ENCODE data around the gene SNAPC1. TPM values are rescaled to one million over a fixed set of nuclear protein-coding genes. Genes with fewer than 3 reads are reported as not detected.
A peak's percentile ranks its signal among the peaks of the same experiment; 100 is the strongest.
"Not testable (repeated sequence)": the region's sequence is repeated elsewhere in the genome, so short reads cannot be mapped to it uniquely, and the experiment has no call there.

The SNAPC1 gene
- total RNA-seq (2014; rRNA removed; shearing (Covaris generic)) = 34.7 and 37.7 TPM in 2 replicates

DNA sequence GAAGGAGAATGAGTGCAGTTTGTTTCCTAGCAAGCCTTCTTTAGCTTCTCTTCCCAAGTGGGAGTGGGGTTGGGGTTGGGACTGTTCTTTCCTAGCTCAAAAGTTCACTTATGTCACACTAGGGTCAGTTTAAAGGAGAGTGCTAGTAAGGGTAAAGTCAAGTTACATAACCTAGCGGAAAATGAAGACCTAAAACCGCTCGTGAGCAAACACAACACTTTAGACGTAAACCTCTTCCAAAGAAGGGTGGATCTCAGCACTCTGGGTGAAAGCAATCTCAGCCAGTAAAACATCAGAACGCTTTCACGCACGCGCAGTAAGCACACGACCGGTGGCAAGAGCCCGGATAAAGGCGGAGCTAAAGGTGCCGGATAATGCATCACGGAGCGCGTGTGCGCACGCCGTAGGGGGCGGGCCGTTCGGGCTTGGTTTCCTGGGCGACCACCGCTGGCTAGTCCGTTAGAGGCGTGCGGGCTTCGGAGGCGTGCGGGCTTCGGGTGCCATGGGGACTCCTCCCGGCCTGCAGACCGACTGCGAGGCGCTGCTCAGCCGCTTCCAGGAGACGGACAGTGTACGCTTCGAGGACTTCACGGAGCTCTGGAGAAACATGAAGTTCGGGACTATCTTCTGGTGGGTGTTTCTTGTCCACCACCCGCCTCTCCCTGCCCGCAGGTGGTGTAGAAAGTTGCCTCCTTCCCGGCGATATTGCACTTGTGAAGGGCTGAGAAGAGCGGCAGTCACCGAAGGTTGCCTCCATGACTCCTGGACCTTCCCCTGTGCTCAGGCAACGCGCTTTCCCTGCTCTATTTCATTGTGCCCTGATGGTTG is at the start of gene SNAPC1:
Gene SNAPC1 (plus strand): TSS at position 462 of the 828 bp plus-strand sequence. CDS start 41 bp downstream, at position 503.
- DNase-seq (ENCODE audit: low read depth) = peak; percentile 99

DNA sequence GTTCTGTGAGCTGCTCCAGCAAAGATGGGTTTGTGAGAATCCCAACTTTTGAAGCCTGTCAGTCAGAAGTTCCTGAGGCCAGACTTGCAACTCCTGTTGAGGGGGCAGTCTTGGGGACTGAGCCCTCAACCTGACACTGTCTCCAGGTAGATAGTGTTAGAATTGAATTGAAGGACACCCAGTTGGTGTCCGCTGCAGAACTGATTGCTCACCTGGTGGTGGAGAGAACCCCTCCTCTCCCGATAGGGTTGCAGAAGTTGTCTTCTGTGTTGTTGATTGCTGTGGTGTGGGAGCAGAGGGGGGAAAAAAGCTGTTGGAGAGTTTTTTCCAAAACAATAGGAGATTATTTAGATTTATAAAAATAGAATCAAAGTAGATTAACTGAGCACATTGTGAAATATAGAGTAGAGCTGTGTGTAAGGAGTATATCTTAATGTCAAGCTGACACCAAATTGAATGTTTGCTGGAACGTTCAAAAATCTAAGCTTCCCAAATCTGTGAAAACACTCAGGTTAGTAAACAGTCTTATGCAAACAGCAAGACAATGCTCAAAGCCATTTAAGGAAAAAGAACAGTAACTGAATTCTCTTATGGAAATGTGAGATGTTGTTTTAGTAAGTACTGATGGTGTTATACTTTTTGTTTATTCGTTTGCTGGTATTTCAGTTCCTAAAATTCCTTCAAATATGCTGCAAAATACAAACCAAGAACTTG is 48.3 kb upstream of the SNAPC1 start:
- DNase-seq (ENCODE audit: low read depth) = no peak

GRCh38 chr14:61716956-61717355 is 45.3 kb upstream of the SNAPC1 start:
- no peak for DNase-seq (ENCODE audit: low read depth)

GRCh38 chr14:61718039-61718438 is 44.2 kb upstream of the SNAPC1 start:
- DNase-seq (ENCODE audit: low read depth) = no peak

GRCh38 chr14:61719344-61720293 is 42.6 kb upstream of the SNAPC1 start:
- no peak for DNase-seq (ENCODE audit: low read depth)

DNA sequence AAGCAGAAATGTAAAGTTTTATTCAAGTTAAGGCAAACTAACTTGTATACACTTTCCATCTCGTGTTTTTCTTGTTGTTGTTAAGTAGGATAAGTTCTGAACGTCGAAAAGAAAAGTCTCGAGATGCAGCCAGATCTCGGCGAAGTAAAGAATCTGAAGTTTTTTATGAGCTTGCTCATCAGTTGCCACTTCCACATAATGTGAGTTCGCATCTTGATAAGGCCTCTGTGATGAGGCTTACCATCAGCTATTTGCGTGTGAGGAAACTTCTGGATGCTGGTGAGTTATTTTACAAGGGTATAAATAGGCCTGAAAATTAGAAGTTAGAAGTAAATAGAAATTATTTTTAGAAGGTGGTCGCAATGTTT is 41.9 kb upstream of the SNAPC1 start:
- DNase-seq (ENCODE audit: low read depth) = no peak

GRCh38 chr14:61720741-61721140 is 41.5 kb upstream of the SNAPC1 start:
- no peak for DNase-seq (ENCODE audit: low read depth)

DNA sequence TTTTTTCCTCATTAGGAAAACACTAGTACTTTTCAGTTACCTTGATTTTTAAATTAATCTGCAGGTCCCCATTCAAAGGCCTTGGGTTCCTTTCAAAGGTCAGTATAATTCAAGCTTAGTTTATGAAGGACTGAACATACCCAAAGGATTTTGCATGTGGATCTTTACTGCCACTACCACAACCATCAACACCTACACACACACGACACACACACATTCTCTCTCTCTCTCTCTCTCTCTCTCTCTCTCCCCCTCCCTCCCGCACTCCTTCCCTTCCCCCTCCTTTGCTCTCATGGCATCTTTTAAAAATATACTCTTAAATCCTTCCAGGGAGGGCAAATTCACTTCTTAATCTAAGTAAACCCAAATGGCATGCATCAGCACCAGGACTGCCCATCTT is 38.1 kb upstream of the SNAPC1 start:
- DNase-seq (ENCODE audit: low read depth) = no peak

- no peak for DNase-seq (ENCODE audit: low read depth)
Measured at GRCh38 chr14:61726778-61727658, 35.2 kb upstream of the SNAPC1 start.

DNA sequence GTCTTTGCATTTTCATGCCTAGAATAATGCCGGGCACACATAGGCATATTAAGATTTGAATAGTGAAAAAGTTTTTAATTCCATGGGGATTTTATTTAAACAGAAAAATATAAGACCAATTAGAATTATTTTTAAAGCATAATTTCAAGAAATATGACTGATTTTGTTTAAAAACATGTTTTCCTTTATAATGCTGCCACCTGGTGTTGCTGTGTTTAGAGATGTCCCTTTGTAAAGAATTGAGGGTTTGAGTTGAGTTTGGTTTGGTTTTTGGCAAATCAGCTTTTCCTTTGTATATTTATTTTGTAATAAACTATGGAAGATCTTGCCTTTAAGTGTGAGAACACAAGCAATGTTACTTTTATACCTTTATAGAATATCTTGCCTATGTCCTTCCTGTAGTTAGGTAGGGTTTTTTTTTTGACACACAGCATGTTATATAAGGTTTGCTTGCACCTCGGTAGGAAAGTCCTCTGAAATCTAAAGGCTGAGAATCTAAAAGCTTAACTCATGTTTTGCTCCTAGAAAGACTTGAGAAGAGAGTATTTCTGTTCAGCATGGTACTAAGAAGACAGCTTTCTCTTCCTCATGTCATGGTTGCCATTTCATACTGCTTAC is 31.4 kb upstream of the SNAPC1 start:
- DNase-seq (ENCODE audit: low read depth) = no peak

DNA sequence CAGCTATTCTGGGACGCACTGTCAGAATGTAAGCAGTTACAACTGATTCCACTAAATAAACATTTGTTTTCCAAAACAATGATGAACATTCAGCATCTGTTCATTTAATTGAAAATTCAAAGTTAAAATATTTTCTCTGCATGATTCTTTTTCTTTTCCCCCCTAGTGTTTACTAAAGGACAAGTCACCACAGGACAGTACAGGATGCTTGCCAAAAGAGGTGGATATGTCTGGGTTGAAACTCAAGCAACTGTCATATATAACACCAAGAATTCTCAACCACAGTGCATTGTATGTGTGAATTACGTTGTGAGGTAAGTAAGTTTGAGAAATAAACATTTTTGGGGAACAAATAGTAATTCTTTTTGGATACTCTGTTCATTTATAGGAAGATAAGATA is 28.2 kb upstream of the SNAPC1 start:
- DNase-seq (ENCODE audit: low read depth) = no peak

DNA sequence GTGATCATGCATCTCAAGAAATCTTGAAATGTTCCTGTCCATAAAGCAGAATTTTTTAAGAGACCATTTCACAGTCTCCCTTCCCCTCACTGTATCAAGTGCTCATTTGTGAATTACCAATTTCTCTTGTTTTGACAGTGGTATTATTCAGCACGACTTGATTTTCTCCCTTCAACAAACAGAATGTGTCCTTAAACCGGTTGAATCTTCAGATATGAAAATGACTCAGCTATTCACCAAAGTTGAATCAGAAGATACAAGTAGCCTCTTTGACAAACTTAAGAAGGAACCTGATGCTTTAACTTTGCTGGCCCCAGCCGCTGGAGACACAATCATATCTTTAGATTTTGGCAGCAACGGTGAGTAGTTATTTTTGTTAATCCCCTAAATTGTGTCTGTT is 25.5 kb upstream of the SNAPC1 start:
- no peak for DNase-seq (ENCODE audit: low read depth)

GRCh38 chr14:61737915-61738314 is 24.3 kb upstream of the SNAPC1 start:
- no peak for DNase-seq (ENCODE audit: low read depth)

DNA sequence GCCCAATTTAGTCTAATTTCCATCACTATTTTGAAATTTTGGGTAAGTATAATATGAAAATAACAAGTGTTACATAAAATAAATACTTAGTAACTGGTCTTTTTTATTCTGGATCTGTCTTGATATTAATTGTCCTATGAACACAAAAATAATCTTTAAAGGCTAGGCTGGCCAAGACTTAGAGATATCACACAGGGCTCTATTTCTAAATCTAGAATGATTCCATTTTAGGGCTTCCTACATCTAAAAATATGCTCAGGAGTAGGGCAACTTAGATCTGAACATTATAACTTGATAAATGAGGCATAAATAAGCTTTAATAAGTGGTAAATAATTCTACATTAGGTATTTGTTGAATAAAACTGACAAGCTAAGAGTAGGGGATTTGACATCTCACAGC is 23.1 kb upstream of the SNAPC1 start:
- no peak for DNase-seq (ENCODE audit: low read depth)

GRCh38 chr14:61742371-61742770 is 19.8 kb upstream of the SNAPC1 start:
- no peak for DNase-seq (ENCODE audit: low read depth)

DNA sequence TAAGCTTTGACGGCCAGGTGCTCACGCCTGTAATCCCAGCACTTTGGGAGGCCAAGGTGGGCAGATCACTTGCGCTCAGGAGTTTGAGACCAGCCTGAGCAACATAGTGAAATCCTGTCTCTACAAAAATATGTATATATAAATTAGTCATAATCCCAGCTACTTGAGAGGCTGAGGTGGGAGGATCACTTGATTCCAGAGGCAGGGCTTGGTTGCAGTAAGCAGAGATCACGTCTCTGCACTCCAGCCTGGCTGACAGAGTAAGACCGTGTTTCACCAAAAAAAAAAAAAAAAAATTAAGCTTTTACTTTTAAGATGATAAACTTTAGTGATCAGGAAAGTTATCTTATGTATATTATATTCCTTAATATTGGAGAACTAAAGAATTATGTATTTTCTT is 18.0 kb upstream of the SNAPC1 start:
- no peak for DNase-seq (ENCODE audit: low read depth)

GRCh38 chr14:61746346-61746745 is 15.9 kb upstream of the SNAPC1 start:
- DNase-seq (ENCODE audit: low read depth) = not testable (repeated sequence)

GRCh38 chr14:61746881-61747280 is 15.3 kb upstream of the SNAPC1 start:
- DNase-seq (ENCODE audit: low read depth) = no peak

GRCh38 chr14:61747342-61747741 is 14.9 kb upstream of the SNAPC1 start:
- no peak for DNase-seq (ENCODE audit: low read depth)

- no peak for DNase-seq (ENCODE audit: low read depth)
Measured at GRCh38 chr14:61749264-61749663, 13.0 kb upstream of the SNAPC1 start.

DNA sequence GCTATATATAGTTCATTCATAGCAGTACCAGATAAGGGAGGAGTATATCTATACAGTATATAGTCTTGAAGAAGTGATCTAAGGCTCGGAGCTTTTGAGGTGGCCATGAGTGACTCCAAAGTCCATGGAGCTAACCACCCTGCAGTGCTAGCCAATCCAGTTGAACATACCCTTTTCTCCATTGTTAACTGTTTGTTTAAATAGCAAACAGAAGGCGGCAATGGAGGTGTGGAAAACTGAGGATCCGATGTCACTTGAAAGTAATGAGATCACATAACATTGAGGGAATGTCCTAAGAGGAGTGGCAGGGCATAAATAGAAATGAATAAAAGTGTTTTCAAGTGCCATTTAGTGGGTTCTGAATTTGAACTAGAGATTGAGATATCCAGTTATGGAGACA is 12.4 kb upstream of the SNAPC1 start:
- DNase-seq (ENCODE audit: low read depth) = peak; percentile 19

Measured in Daoy (cell line).